ENCODE measurements around the gene ABO. TPM values are rescaled to one million over a fixed set of nuclear protein-coding genes. Genes with fewer than 3 reads are reported as not detected.

ABO gene
- total RNA-seq, 4 donors from 2014 or later = 0.85 to 3.2 (median 1.6) TPM

GRCh38 chr9:133264235-133264764, 10.7 kb downstream of the ABO start:
- TF ChIP-seq, protein P1, sequence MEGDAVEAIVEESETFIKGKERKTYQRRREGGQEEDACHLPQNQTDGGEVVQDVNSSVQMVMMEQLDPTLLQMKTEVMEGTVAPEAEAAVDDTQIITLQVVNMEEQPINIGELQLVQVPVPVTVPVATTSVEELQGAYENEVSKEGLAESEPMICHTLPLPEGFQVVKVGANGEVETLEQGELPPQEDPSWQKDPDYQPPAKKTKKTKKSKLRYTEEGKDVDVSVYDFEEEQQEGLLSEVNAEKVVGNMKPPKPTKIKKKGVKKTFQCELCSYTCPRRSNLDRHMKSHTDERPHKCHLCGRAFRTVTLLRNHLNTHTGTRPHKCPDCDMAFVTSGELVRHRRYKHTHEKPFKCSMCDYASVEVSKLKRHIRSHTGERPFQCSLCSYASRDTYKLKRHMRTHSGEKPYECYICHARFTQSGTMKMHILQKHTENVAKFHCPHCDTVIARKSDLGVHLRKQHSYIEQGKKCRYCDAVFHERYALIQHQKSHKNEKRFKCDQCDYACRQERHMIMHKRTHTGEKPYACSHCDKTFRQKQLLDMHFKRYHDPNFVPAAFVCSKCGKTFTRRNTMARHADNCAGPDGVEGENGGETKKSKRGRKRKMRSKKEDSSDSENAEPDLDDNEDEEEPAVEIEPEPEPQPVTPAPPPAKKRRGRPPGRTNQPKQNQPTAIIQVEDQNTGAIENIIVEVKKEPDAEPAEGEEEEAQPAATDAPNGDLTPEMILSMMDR (IDR thresholded peaks at IDR 0.05; ENCODE audit: low read depth) = no peak

DNA sequence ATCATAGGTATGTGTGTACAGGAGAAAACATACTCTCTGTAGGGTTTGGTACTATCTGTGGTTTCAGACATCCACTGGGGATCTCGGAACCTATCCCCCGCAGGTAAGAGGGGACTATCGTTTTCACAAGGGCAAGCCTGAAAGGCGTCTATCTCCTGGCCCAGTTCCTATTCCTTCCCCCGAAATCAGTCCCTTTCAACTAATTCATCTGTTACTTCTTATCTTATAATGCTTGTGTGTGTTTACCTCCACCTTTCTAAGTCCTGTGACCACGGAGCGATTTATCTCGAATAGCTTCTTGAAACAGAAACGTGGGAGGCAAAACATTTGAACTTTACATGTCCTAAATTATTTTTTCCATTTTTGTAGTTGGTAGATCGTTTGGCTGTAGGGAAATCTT, 11.4 kb downstream of the ABO start:
- TF ChIP-seq, protein P1 (IDR thresholded peaks at IDR 0.05; ENCODE audit: low read depth) = no peak

DNA sequence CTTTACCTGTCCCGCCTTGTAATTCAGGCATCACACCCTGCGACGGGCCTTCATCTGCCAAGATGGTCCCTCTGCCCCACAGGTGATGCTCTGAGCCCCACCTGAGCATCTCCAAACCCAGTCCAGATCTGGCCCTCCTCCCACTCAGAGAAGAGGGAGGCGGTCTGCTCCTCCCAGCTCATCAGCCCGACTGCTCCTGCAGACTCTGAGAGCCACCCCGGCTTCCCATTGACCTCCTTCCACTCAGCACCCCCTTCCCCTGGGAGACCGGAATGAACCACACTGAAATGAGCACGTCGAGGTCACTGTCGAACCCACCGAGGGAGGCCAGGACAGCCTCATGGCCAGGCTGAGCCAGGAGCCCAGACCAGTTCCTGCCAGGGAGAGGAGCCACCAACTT, 12.8 kb downstream of the ABO start:
- TF ChIP-seq, protein P1 (IDR thresholded peaks at IDR 0.05; ENCODE audit: low read depth) = no peak

GRCh38 chr9:133261753-133262120, 13.3 kb downstream of the ABO start:
- TF ChIP-seq, protein P1 (IDR thresholded peaks at IDR 0.05; ENCODE audit: low read depth) = no peak

GRCh38 chr9:133261103-133261752, 13.8 kb downstream of the ABO start:
- TF ChIP-seq, protein P1 (IDR thresholded peaks at IDR 0.05; ENCODE audit: low read depth) = no peak

DNA sequence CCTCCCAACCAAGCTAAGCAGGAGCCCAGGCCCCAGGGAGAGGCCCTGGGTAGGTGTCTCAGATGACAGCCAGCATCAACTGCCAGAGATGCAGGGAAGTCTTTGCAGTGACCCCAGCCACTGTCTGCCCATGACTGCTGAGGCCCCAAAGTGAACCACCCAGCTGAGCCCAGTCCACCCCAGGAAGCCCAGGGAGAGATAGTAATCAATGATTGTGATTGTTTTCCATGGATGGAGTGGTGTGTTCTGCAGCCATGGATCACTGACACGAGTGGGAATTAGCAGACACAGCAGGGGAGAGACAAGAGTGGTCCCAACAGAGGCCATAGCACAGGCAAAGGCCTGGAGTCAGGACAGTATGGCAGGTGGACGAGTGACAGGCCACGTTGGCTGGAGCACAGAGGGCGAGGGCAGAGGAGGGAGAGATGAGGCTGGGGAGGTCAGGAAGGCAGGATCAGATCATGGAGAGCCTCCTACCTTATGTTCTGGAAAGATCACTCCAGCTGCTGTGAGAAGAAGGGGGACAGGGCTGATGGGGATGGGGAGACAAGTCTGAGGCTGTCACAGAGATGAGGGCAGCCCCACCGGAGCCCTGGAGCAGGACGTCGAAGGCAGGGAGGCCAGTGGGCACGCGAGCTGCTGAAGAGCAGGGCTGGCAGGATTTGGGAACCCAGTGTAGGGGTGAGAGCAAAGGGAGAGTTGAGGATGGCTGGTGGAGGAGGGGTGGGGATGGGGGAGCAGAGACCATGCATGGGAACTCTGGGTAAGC, 14.5 kb downstream of the ABO start:
- TF ChIP-seq, protein P1 (IDR thresholded peaks at IDR 0.05; ENCODE audit: low read depth) = no peak

Measured in subcutaneous adipose tissue (tissue), 4 donors.